Skin of body (tissue), 2 donors: ENCODE data around the gene PDZRN3. TPM values are rescaled to one million over a fixed set of nuclear protein-coding genes. Genes with fewer than 3 reads are reported as not detected.
"Not testable (repeated sequence)": the region's sequence is repeated elsewhere in the genome, so short reads cannot be mapped to it uniquely, and the experiment has no call there.

Experiments used
- DNase-seq: peaks from one replicate; lab custom pipeline; 2025; lab: John Stamatoyannopoulos, UW
- total RNA-seq: library from RNA; depleted of rRNA; stranded (reverse); fragments of >200 nt; gene quantifications from one replicate; pipeline ENCODE4 v1.2.3, GENCODE V29; 2014

PDZRN3 gene
- total RNA-seq, 1 donor from 2014 or later = 66.5 TPM

GRCh38 chr3:73592154-73593144 is 32.3 kb downstream of the PDZRN3 start:
- DNase-seq = no peak

DNA sequence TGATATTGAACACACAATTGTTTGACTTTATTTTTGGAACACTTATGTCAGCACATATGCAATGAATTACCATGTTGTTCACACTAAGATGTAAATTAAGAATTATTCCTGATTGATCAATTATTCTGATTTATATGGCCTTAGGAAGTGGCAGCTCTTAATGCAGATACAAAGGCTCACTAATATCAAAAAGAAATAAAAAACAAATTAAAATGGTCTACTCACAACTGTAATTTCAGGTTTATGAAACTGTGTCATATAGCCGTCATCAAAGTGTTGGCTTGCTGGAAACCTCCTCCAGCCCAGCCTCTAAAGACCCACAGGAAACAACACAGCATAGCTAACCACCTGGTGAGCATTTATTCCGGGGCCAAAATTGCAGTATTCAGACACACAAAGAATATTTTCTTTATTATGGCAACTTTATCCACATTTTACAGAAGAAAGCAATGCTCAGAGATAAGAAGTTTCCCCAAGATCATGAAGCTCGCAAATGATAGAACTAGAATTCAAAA is 33.4 kb downstream of the PDZRN3 start:
- DNase-seq = peak; percentile 87

GRCh38 chr3:73586628-73587027 is 38.1 kb downstream of the PDZRN3 start:
- DNase-seq = no peak

DNA sequence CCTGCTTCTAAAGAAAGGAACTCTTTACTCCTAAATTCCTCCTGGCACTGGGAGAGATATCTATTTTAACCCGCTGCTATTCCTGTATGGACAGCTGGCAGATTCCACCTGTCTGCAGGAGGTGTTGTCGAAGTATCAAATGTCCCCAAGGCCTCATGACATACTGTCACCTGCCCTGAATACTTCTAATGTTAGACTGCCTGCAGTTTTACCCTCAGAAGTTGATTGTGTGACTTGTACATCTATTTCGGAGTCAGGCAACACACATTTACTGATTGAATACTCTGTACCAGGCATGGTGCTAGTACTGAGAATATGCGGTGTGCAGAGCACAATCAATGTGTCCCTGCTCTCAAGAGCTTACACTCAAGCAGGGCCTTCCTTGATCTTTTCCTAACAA is 38.6 kb downstream of the PDZRN3 start:
- no peak for DNase-seq

GRCh38 chr3:73584873-73585272 is 39.9 kb downstream of the PDZRN3 start:
- DNase-seq = no peak

DNA sequence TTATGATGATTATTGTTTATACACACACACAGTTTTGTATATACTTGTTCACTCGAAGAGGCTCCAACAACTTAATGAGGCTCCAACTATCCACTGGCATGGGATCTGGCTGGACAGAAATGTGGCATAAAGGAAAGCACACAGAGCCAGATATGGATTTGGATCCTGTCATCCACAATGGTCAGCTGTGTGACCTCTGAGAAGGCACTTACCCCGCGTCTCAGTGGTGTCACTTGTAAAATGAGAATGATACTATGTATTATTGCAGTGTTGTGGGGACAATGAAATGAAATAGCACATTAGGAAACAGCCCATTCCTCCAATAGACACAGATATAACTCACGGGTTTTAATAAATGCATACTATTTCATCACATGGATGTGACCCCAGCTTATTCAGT is 42.2 kb downstream of the PDZRN3 start:
- no peak for DNase-seq

DNA sequence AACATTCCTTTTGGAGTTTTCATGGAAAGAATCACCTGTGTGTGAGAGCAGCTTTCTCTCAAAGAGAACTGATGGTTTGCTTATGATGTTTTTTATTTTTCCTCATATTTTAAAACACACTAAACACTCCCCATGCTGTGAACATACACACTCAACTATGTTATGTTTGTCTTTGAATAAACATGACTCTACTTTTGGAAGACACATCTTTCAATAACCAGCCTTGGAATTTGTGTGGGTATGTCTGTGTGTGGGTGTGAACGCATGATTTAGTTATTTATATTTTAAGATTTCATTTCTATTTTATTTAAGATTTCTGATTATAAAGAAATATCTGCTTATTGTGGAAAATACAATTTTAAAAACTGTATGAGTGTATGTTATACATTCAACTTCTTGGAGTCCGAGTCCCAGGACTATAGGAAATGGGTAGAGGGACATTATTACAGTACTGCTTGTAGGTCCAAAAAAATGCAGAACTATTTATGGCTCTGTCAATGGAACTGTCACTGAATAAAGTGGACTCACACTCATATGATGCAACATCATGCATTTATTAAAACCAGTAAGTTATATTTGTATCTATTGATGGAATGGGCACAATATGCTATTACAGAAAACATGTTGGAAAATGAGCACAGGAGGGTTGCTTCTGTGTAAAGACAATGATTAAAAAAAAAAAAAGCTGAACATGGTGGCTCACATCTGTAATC is 43.5 kb downstream of the PDZRN3 start:
- DNase-seq = no peak

DNA sequence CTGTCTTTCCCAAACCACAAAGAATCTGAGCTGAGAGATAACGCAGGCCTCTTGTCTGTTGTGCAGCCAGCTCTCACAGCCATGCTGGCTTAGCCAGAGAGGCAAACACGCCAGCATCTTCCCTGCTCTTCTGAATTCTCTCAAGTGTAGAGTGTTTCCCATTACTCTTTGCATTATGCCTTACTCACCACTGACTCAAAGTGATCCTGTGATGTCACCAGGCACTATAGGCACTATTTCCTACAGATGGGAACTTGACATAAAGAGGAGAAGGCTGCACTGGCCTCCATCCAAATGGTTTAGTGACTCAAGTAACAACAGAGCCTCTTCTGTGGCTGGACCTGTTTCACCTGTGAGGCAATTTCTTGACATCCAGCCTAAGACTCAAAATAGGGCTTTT is 44.4 kb downstream of the PDZRN3 start:
- DNase-seq = peak; percentile 17

- no peak for DNase-seq
These were observed 47.0 kb downstream of the PDZRN3 start for GRCh38 chr3:73577704-73578103.

DNA sequence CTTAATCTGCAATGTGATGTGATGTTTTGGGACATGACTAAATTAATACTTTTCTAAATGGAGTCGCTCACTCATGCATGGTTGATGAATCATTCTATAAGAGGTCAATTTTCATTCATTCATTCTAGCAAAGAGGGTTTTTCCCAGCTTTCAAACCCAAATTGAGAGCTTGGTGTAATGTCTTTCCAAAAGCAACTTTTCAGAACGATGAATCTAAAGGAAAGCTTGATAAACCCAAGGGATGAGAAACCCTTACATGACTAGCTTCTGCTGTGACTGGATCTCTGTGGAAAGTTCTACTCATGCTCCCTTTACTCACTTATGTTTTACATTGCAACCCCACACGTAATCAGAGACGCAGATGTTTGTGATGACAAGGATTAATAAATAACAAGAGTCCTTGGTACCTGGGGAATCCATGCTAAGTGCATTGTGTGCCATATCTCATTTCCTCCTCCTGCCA is 47.7 kb downstream of the PDZRN3 start:
- DNase-seq = no peak

GRCh38 chr3:73575953-73576352 is 48.8 kb downstream of the PDZRN3 start:
- DNase-seq = no peak

GRCh38 chr3:73575519-73575918 is 49.2 kb downstream of the PDZRN3 start:
- DNase-seq = no peak

DNA sequence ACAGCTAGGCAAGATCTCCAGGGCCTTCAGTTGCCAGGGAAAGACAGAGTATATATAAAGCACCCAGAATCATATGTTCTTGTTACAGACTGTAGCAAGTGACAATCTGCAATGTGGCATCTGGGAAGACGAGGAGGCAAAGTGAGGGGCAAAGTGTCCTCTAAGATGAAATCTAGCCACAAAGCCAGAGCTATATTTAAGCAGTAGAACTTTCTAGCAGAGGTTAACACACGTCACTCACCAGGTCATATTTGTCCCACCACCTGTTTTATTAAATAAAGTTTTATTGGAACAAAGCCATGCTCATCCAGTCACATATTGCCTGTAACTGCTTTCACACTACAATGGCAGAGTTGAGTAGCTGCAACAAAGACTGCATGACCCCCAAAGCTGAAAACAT is 51.5 kb downstream of the PDZRN3 start:
- DNase-seq = no peak

DNA sequence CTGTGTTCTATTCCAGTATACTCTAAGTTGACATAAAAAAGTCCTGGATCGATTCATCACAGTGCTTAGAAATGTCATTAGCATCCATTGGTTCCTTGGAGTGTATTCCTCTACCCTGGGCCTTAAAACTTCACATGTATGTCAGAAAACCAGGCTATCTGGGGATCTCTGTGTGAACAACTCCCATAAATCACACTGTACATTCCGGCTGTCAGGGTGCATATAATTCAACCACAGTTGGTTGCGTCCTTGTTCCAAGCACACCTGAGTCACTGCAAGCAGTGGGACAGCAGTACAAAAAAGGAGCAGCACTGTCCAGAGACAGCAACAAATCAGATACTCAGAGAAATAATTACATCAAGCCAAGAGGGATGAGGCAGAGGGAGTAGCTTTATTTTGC is 52.4 kb downstream of the PDZRN3 start:
- DNase-seq = no peak

DNA sequence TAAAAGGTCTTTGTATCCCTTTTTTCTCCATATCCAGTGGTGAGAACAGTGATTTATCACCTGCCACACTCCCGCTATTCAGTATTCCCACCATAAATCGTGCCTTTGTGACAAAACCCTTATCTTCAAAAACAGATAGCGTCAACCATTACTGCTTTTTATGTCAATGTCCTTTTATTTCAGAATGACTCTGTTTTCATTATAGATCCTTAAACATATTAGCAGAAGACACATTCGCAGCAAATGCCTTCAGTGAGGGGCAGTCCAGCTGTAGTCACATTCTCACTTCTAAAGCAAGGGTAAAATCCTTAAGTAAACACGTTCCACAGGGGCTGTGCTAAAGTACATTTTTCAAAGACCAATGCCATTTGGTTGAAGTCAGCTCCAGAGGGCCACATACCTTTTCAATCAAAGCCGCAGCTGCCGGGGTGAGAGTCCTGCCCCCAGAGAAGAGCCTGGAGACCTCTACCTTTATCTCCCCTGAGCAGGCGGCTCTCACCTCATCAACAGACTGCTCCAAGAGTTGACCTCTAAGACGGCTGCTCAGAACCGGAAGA is 53.4 kb downstream of the PDZRN3 start:
- DNase-seq = no peak

- no peak for DNase-seq
These were observed 55.4 kb downstream of the PDZRN3 start for GRCh38 chr3:73569246-73569760.

DNA sequence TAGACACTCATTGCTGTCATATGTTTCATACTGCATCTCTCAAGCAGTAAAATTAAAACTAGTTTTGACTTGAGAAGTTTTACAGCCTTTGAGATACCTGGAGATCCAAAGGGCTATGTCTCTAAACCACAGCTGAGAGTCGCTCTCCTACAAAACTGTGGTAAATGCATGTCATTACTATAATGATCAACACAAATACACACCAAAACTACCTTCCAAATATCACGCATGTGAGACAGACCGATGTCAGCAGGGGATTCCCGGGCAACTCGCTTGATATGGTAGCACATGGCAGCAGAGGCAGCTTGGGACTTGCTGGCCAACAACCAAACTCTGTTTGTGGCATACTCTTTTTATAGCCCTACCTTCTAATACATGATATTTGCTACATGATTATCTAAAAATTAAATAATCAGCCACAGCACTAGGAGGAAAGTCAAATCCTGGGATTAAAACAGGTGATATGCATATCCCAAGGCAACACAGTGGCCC is 56.3 kb downstream of the PDZRN3 start:
- no peak for DNase-seq

DNA sequence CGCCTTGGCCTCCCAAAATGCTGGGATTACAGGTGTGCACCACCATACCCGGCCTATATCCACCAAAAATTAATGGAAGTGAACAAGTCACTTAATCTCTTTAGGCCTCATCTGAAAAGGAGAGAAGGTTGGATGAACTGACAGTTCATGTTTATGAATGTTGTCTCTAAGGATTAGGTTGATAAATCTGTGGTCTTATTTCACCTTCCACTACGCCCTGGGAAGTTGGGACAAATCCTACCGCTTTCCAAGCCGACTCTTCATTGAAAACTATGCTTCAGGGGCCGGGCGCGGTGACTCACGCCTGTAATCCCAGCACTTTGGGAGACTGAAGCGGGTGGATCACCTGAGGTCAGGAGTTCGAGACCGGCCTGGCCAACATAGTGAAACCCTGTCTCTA is 59.4 kb downstream of the PDZRN3 start:
- DNase-seq = not testable (repeated sequence)

DNA sequence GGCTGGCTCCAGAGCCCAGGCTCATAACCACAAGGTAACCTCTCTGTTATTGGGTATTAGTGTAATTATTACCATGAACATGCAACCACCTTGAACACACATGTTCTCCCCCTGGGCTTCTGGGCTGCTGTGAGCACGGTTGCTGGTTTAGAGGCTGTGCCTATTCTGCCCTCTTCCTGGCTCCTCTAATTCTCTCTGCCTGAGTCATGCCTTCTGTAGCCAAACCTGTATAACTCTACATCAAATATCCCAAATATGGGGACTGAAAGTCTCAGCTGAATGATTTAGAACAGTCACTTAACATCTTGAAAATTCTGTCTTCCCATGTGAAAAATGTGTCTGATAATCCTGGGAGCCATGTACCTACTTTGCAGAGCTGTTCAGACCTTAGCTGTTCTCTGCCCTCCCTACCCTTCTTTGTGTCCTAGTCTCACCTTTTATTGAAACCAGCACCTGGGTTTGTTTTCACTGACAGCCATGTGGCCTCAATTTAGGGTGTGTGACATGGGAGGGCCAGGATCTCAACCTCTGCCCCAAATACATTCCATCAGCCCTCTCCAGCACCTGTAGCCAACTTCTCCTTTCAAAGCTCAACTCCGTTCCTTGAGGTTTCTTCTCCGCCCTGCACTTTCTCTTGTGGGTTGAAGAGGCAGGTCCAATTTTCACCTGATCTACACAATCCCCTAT is 60.7 kb downstream of the PDZRN3 start:
- DNase-seq = no peak

- DNase-seq = no peak
These were observed 63.2 kb downstream of the PDZRN3 start for GRCh38 chr3:73561494-73561893.

GRCh38 chr3:73559749-73560148 is 65.0 kb downstream of the PDZRN3 start:
- DNase-seq = no peak
